HCT116 (cell line): ENCODE measurements around the gene DDX24.

Source experiments
- ATF3 ChIP-seq: IDR thresholded peaks from 2 replicates; pipeline ENCODE4 v1.6.1; 2012
- JUND ChIP-seq: IDR thresholded peaks from 2 replicates; pipeline ENCODE4 v1.6.1; 2012
- TF ChIP-seq, protein P1 (sequence below), 3 experiments: fragments of 200-600 bp in 1 of 3; sonication (generic) in 1 of 3; IDR thresholded peaks in 2 of 3; conservative IDR thresholded peaks in 1 of 3; 2 replicates each; pipeline ENCODE4 v1.5.1; 2012 to 2017; ENCODE audit warnings: low read depth in 2 of 3, low read length in 2 of 3, antibody characterized with exemption in 1 of 3, borderline replicate concordance in 1 of 3, control low read depth in 1 of 3, mild to moderate bottlenecking in 1 of 3, mixed read lengths in 1 of 3, mixed run types in 1 of 3, moderate library complexity in 1 of 3; ENCODE audit not compliant: insufficient read depth in 1 of 3

- TF ChIP-seq ATF3 (no peak), JUND (no peak)
- TF ChIP-seq, protein P1, sequence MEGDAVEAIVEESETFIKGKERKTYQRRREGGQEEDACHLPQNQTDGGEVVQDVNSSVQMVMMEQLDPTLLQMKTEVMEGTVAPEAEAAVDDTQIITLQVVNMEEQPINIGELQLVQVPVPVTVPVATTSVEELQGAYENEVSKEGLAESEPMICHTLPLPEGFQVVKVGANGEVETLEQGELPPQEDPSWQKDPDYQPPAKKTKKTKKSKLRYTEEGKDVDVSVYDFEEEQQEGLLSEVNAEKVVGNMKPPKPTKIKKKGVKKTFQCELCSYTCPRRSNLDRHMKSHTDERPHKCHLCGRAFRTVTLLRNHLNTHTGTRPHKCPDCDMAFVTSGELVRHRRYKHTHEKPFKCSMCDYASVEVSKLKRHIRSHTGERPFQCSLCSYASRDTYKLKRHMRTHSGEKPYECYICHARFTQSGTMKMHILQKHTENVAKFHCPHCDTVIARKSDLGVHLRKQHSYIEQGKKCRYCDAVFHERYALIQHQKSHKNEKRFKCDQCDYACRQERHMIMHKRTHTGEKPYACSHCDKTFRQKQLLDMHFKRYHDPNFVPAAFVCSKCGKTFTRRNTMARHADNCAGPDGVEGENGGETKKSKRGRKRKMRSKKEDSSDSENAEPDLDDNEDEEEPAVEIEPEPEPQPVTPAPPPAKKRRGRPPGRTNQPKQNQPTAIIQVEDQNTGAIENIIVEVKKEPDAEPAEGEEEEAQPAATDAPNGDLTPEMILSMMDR (IDR thresholded peaks at IDR 0.05 in 2 of 3, conservative IDR thresholded peaks at IDR 0.05 in 1 of 3; ENCODE audit: borderline replicate concordance in 1 of 3, insufficient read depth in 1 of 3, low read depth in 2 of 3, low read length in 2 of 3) = no peak
Observed at GRCh38 chr14:94025720-94026119, 55.3 kb downstream of the DDX24 start.
